Fibroblast of villous mesenchyme (primary cell): Measurements from ENCODE around the gene LHX8. TPM values are rescaled to one million over a fixed set of nuclear protein-coding genes. Genes with fewer than 3 reads are reported as not detected.

Experiments
- DNase-seq: peaks from one replicate; pipeline ENCODE4 v3.0.0-alpha.2; 2010; ENCODE audit warnings: low read depth
- H3K4me3 ChIP-seq: 2 replicates; pipeline ENCODE4 v1.5.1; 2011; ENCODE audit warnings: low read depth, mild to moderate bottlenecking, low read length
- CTCF ChIP-seq: IDR thresholded peaks from 2 replicates; pipeline ENCODE4 v1.5.1; 2012; ENCODE audit warnings: low read depth, mild to moderate bottlenecking, low read length; ENCODE audit not compliant: insufficient read depth
- total RNA-seq: library from RNA; depleted of rRNA; stranded (reverse); fragments of >200 nt; gene quantifications from 2 replicates; pipeline ENCODE4 v1.2.3, GENCODE V29; 2012

The LHX8 gene
- total RNA-seq, 1 donor, result under 0.01 TPM

- H3K4me3 ChIP-seq, result no peak overlapping the region
- no peak for DNase-seq
- no peak for TF ChIP-seq CTCF
These were observed 1.2 kb upstream of the LHX8 start for GRCh38 chr1:75132812-75133619.

GRCh38 chr1:75134647-75135572 is 722 bp downstream of the LHX8 start:
- DNase-seq, result no peak
- peak overlapping the region; percentile 4 for H3K4me3 ChIP-seq

DNA sequence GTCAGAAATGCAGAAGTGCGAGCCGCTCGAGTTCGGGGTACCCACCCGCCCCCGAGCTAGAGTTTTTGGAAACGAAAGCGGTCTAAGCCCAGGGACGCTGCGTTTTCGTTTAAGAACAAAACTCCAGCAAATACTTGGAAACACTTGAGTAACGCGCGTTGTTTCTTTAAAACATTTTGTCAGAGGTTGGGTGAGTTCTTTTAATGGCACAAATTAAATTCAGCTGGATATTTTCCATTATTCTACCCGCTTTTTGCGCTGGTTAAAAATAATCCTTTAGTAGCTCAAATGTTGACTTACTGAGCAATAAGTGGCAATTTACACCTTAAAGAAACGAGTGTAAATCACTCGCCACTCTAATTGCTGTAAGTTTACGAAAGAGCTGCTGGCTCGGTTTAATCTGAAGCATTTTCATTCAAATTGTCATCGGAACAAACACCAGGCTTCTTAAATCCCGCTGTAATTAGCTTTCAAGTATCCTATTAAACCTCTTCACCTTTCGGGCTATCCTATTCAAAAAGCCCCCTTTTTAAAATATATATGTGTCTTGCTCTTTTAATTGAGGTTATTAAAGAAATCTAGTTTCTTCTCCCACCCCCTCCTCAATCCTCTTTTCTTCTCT is 1.5 kb downstream of the LHX8 start:
- peak overlapping the region; percentile 4 for H3K4me3 ChIP-seq
- TF ChIP-seq CTCF, result no peak
- DNase-seq, result peak; percentile 0

More at GRCh38 chr1:75134647-75135572, 722 bp downstream of the LHX8 start:
- TF ChIP-seq CTCF, result no peak

DNA sequence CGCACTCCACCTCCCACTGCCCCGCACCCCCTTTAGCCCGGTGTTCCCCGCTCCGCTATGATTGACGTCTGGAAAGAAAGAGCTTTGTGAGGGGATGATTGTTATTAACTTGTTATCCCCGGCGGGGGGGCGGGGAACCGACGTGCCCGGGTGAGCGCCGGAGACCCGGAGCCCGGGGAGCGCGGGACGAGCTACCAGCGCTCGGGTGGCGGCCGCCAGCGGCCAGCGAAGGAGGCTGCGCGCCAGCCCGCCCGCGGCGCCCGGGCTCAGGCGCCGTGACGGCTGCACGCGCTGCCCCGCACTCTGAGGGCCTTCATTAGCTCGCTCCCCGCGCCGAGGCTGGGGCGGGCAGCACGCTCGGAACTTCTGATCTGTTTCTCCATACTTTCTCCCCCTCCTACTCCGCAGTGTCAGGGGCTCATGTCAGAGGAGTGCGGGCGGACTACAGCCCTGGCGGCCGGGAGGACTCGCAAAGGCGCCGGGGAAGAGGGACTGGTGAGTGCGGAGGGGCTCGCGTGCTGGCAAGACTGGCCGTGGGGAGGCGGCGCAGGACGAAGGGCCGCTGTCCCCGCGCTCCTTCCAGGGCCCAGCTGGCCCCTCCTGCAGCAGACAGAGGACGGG is 2.1 kb downstream of the LHX8 start:
- DNase-seq, result no peak
- no peak for TF ChIP-seq CTCF
- no peak overlapping the region for H3K4me3 ChIP-seq

DNA sequence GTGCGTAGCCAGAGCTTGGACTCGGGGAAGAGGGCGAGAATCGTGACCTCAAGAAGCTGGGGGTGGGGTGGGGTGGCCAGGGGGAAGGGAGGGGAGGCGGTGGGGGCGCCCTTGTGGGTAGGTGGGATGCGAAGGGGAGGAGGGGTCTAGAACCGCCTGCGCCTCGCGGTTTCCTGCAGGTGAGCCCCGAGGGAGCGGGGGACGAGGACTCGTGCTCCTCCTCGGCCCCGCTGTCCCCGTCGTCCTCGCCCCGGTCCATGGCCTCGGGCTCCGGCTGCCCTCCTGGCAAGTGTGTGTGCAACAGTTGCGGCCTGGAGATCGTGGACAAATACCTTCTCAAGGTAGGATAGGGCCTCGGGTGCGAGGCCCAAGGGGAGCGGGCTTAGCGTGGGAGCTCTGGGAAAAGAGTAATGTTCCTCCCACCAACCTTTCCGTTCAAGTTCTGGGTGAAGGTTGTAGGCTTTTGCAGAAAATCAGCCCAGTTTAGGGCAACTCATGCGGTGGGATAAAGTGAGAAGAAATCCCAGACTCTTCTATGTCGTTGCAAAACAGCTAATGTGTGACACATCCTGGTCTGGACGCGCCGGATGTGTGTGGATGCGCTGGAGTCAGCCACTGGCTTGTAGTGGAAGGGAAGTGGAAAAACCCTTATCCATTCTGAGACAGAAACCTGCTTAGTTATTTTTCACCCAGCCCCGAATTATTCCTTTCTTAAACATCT is 2.9 kb downstream of the LHX8 start:
- no peak overlapping the region for H3K4me3 ChIP-seq
- DNase-seq, result no peak
- no peak for TF ChIP-seq CTCF

- no peak for TF ChIP-seq CTCF
- no peak overlapping the region for H3K4me3 ChIP-seq
- no peak for DNase-seq
These were observed 17.9 kb downstream of the LHX8 start for GRCh38 chr1:75152092-75152491.
